HG03095 (cell line): ENCODE results near the gene LGALS8.
"Not testable (repeated sequence)": the region's sequence is repeated elsewhere in the genome, so short reads cannot be mapped to it uniquely, and the experiment has no call there.

Experiments used
- ATAC-seq: cut with Tn5 transposase; IDR thresholded peaks from one replicate; pipeline ENCODE4 v1.9.1; 2021; ENCODE audit warnings: moderate library complexity; ENCODE audit not compliant: unreplicated experiment

The LGALS8 gene

DNA sequence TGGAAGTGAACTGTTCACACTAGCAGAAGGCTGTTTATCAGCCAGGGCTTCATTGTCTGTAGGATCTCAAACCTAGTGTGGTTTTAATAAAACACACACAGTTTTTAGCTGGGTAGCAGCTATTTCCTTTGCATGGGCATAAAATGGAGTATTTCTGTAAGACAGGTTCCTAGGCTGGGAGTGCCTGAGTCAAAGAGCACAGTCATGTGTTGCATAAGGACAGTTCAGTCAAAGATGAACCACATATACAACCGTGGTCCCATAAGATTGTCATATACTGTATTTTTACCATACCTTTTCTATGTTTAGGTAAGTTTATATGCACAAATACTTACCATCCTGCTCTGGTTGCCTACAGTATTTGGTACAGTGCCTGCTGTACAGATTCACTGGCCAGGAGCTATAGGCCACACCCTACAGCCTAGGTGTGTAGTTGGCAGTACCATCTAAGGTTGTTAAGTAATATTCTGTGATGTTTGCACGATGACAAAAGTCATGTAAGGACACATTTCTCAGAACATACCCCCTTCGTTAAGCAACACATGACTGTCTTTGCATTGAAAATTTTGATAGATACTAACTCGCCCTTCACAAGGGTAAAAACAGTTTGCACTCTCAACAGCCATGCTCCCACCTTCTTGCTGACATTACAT lies 17.2 kb downstream of the LGALS8 start:
- no peak for ATAC-seq

GRCh38 chr1:236541710-236542109 lies 17.9 kb downstream of the LGALS8 start:
- ATAC-seq, result no peak

DNA sequence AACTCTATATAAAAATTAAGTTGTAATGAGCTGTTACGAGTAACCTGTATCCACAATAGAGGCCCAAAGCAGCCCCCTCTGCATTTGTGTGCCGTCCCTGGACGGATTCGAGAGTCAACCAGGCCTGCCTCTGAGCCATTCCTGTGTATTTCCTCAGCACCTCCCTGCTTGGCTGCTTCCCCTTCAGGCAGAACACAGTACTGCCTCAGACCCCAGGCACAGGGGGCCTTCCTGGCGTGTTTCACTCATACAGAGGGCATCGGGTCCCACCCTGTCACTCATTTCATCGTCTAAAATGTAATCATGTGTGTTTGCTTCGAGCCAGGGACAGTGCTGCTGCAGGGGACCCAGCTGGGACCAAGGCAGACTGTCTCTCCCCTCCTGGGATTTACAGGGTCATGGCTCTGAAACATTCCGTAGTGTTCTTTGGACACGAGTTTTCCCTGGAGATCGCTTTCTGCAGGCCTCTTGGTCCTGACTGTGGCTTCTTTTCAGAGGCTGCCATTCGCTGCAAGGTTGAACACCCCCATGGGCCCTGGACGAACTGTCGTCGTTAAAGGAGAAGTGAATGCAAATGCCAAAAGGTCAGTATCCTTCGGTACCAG lies 19.4 kb downstream of the LGALS8 start:
- no peak for ATAC-seq

DNA sequence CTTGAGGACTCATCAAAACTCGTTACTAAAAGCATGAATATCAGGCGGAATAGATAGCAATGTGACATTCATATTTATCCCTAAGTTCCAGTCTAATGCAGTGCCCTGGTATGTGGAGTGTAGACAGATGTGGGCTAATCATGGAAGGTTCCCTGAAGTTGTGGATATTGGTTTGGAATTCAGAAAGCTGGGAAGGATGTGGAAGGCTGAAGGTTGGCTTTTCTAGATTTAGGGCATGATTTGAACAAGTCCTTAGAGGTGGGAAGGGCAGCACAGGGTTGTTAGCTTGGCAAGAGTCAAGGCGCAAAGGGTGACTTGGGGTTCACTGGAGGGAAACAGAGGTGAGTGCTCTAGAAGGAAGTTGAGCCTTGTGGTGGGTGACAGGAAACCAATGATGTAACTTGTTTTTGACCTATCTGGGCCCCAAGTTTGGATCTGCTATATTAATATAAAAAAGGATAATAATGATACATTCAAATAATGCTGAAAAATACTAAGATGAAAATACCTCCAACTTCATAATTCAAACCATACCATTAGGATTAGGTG lies 21.9 kb downstream of the LGALS8 start:
- ATAC-seq, result no peak

DNA sequence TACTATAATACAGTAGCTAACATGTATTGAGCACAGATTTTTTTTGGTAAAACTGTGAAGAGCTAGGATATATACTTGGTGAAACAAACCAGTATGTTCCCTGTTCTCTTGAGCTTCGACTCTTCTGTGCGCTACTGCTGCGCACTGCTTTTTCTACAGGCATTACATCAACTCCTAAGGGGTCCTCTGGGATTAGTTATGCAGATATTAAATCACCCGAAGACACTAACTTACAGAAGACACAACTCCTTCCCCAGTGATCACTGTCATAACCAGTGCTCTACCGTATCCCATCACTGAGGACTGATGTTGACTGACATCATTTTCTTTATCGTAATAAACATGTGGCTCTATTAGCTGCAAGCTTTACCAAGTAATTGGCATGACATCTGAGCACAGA lies 24.7 kb downstream of the LGALS8 start:
- ATAC-seq, result no peak

GRCh38 chr1:236550961-236551851 lies 27.4 kb downstream of the LGALS8 start:
- ATAC-seq, result no peak

DNA sequence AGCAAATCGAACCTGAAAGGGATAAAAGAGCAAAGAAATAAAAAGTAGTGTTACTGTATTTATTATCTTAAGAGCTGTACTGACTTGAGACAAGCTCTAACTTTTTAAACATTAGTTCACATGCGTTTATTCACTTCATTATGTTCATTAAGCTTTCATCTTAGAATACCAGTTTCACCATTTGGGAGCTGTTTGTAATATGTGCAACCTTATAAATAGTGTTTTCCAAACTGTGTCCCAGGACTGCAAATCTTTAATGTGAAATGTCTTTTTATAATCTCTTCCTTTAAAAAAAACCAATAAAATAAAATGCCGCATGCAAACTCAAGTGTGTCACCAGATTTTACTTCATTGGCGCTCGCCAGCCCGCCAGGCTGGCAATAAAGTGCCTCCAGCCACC lies 28.3 kb downstream of the LGALS8 start:
- no peak for ATAC-seq

DNA sequence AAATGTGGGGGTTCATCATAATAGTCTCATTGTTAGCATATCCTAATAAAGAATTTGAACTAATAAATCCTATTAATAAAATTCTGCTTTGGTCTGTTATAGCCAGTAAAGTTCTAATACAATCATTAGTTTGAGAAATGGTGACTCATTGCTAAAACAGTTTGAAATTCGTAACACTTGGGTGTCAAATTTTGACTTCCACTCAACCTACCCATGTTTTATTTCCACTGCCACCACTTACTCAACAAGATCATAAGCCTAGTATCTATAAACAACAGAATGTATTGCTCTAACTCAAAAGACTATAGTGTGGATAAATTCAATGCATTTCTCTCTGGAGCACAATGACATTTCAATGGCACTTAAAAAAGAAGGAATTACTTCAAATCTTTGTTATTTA lies 29.1 kb downstream of the LGALS8 start:
- no peak for ATAC-seq

DNA sequence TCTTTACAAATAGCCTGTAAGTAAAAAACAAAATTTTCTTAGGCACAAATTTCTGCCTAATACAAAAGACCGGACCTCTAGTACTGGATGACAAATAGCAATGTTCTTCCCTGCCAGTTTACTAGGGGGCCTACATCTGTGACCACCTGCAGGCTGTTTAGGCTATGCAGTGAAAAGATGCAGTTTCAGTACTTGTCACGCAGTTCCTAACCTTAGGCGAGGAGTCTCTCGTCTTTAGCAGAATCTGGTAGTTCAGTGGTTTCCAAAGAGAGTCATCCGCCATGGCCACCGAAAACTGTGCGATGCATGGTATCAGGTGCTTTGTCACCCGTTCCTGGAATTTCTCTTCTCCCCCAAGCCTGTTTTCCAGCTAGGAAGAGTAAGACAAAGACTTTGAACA lies 29.6 kb downstream of the LGALS8 start:
- no peak for ATAC-seq

GRCh38 chr1:236556606-236557005 lies 32.8 kb downstream of the LGALS8 start:
- no peak for ATAC-seq

- ATAC-seq, result no peak
These were observed 34.3 kb downstream of the LGALS8 start for GRCh38 chr1:236558081-236558480.

DNA sequence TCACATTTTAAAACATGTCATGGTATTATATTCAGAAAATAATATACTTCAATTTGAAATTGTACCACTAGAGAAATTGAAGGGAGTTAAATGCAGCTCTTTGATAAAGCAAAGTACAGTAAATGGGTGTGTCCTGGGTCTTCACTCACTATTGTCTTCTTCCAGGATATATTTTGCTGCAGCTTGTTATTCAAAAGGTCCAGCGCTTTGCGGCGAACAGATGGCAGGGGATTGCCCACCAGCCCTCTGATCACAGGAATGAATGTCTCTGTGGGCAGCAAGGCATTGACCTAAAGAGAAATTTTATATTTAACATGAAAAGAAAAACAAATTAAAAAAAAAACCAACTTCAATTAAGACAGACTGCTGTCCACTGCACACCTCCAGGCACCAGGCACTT lies 35.1 kb downstream of the LGALS8 start:
- no peak for ATAC-seq

DNA sequence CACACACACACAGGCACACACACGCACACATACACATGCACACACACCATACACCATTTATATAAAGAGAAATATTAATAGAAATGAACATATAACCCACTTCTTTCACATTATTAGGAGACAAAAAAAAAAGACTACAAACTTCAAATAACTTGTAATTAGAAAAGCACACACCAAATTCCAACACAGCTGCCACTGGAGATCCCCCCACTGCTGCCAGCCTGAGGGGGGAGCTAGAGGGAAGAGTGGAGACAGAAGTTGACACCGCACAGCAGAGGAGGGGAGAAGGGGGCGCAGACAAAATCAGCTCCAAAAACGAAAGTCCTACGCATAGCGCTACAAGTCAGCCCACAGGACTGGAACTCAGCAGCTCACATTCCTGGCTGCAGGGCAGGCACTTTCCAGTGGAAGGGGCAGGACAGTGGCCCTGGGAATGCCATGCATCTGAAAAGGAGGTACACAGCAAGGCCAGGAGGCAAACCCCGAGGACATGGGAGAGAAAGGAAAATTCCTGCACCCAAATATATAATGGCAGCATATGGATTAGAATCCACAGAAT lies 36.5 kb downstream of the LGALS8 start:
- no peak for ATAC-seq

- ATAC-seq, result no peak
These were observed 38.2 kb downstream of the LGALS8 start for GRCh38 chr1:236561976-236562375.

DNA sequence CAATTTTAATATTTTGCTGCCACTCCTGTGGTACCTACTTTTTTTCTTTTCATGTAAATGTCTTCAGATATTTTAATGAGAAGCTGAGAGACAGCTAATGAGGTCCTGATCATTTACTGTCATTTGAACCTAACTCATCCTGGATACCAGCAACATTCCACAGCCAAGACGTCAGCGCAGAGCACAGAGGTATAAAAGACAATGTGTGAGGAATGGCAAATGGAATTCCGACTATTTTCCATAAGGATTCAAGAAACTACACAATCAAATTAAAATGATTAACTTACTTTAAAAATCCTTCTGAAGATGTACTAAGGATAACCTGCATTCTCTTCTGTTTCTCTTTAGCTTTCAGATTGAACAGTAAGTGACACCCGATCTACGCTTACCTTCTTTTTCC lies 41.7 kb downstream of the LGALS8 start:
- no peak for ATAC-seq

DNA sequence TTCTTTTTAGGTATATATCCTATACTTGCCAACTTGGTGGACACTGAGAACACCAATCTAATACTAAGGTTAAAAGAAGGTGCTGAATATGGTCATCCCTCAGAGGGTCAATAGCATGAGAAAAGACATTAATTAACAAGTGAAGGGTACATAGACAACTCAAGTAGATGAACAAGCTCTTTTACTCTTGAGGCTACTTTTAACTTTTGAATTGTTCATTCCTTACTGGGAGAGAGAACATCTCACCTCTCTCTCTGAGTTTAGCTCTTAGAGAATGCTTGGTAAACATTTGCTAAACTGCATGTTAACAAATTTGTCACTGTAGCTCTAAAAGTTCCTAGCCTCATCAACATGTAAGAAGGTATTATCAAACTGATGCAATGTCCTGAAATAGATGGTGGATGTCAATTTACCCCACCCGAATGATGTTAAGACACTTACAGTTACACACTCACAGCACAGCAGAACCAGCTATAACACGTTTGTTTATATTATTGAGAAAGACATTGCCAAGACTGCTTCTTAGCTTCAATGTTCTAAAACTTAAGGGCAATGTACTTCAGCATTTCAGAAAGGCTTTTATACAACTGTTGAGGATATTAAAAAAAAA lies 44.6 kb downstream of the LGALS8 start:
- no peak for ATAC-seq

DNA sequence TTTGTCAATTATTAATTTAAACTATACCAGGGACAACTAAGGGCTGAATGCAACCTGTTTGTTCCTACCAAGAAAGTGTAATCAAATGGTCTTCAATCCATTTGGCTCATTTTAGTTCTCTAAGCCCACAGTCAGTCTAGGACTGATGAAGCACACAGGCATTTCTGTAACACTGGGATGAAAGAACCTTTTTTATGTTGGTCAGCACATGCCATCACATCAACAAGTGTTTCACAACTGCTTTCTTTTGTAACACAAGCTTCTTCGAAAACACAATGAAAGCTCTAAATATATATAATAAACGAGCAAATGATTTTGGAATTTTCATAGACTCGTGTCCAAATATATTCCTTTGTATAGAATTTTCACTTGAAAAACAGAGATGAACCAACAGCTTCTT lies 51.7 kb downstream of the LGALS8 start:
- no peak for ATAC-seq

DNA sequence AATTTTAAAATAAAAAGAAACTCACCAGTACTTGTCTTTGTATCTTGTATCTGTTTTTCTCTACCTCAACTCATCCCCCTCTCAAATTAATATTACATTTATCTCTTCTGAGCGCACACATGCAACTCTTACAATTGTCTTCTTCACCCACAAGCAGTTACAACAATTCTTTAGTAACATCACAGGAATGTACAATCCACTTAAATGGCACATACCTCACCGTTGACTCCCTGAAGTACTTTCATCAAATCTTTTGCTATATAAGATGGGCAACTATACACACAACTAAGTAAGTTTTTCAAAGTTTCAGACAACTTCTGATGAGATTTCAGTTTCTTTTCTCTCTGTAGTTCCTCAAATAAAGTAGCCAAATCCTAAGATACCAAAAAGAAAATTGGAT lies 52.2 kb downstream of the LGALS8 start:
- ATAC-seq, result no peak

GRCh38 chr1:236577041-236577440 lies 53.3 kb downstream of the LGALS8 start:
- not testable (repeated sequence) for ATAC-seq

- no peak for ATAC-seq
These were observed 54.9 kb downstream of the LGALS8 start for GRCh38 chr1:236578661-236579060.

GRCh38 chr1:236580404-236580803 lies 56.6 kb downstream of the LGALS8 start:
- not testable (repeated sequence) for ATAC-seq
